ENCODE results near the gene RABGAP1. TPM values are rescaled to one million over a fixed set of nuclear protein-coding genes. Genes with fewer than 3 reads are reported as not detected.

The RABGAP1 gene
- total RNA-seq, 2 experiments from 2014 or later: 19.8 to 22.0 TPM

GRCh38 chr9:123007269-123007668 lies 66.4 kb downstream of the RABGAP1 start:
- intact Hi-C loops (cut with micrococcal nuclease): no loop called here
- no peak overlapping the region for H3K4me3 Mint-ChIP-seq
- H3K9me3 Mint-ChIP-seq: no peaks in the 10 kb centered on the region
- H3K27ac Mint-ChIP-seq: no peak overlapping the region
- no peak for ATAC-seq
- DNase-seq: no peak
- CTCF ChIA-PET: interaction anchor here (0.6 kb wide), 1 partner anchor 346 kb away, joined by 3 read pairs; no protein-coding TSS in a partner anchor
- TF ChIP-seq CTCF (IDR thresholded peaks at IDR 0.05): no peak
- no peaks in the 10 kb centered on the region for H3K4me1 Mint-ChIP-seq (ENCODE audit: low read depth)
- POLR2A ChIA-PET: interaction anchor here (0.6 kb wide), 1 partner anchor 1490 kb away, joined by 5 read pairs; no protein-coding TSS in a partner anchor
- H3K36me3 Mint-ChIP-seq (ENCODE audit: low read depth): peaks cover 14% of the 10 kb centered on the region
- no peaks in the 10 kb centered on the region for H3K27me3 Mint-ChIP-seq

- intact Hi-C loops (cut with micrococcal nuclease): no loop called here
Observed at GRCh38 chr9:123008909-123009308, 68.1 kb downstream of the RABGAP1 start.

GRCh38 chr9:123011380-123011779 lies 70.6 kb downstream of the RABGAP1 start:
- H3K27me3 Mint-ChIP-seq: no peaks in the 10 kb centered on the region
- no peak overlapping the region for H3K27ac Mint-ChIP-seq
- DNase-seq (no peak), ATAC-seq (no peak)
- H3K36me3 Mint-ChIP-seq (ENCODE audit: low read depth): peaks cover 36% of the 10 kb centered on the region
- H3K9me3 Mint-ChIP-seq: peaks cover 9% of the 10 kb centered on the region
- intact Hi-C loops (cut with micrococcal nuclease): no loop called here
- ChIA-PET CTCF (no interaction called here), POLR2A (no interaction called here)
- H3K4me1 Mint-ChIP-seq (ENCODE audit: low read depth): no peaks in the 10 kb centered on the region
- no peak overlapping the region for H3K4me3 Mint-ChIP-seq
- TF ChIP-seq CTCF (IDR thresholded peaks at IDR 0.05): no peak

More at GRCh38 chr9:123008909-123009308, 68.1 kb downstream of the RABGAP1 start:
- no peak overlapping the region for H3K4me3 Mint-ChIP-seq
- no peaks in the 10 kb centered on the region for H3K4me1 Mint-ChIP-seq (ENCODE audit: low read depth)
- TF ChIP-seq CTCF (IDR thresholded peaks at IDR 0.05): no peak
- CTCF ChIA-PET: no interaction called here
- no peaks in the 10 kb centered on the region for H3K27me3 Mint-ChIP-seq
- ATAC-seq (no peak), DNase-seq (no peak)
- H3K36me3 Mint-ChIP-seq (ENCODE audit: low read depth): peaks cover 26% of the 10 kb centered on the region
- POLR2A ChIA-PET: no interaction called here
- no peak overlapping the region for H3K27ac Mint-ChIP-seq
- peaks cover 3% of the 10 kb centered on the region for H3K9me3 Mint-ChIP-seq

- DNase-seq (no peak), ATAC-seq (no peak)
- peaks cover 9% of the 10 kb centered on the region for H3K9me3 Mint-ChIP-seq
- POLR2A ChIA-PET: no interaction called here
- no peak overlapping the region for H3K27ac Mint-ChIP-seq
- TF ChIP-seq CTCF (IDR thresholded peaks at IDR 0.05): no peak
- H3K4me1 Mint-ChIP-seq (ENCODE audit: low read depth): no peaks in the 10 kb centered on the region
- CTCF ChIA-PET: no interaction called here
- intact Hi-C loops (cut with micrococcal nuclease): no loop called here
- H3K36me3 Mint-ChIP-seq (ENCODE audit: low read depth): peaks cover 36% of the 10 kb centered on the region
- H3K27me3 Mint-ChIP-seq: no peaks in the 10 kb centered on the region
- H3K4me3 Mint-ChIP-seq: no peak overlapping the region
Observed at GRCh38 chr9:123011878-123012528, 71.2 kb downstream of the RABGAP1 start.

- Mint-ChIP-seq H3K27me3 (no peaks in the 10 kb centered on the region), H3K4me3 (no peak overlapping the region), H3K9me3 (peaks cover 9% of the 10 kb centered on the region), H3K36me3 (ENCODE audit: low read depth) (peaks cover 33% of the 10 kb centered on the region), H3K27ac (no peak overlapping the region), H3K4me1 (ENCODE audit: low read depth) (no peaks in the 10 kb centered on the region)
- POLR2A ChIA-PET: no interaction called here
- CTCF ChIA-PET: no interaction called here
- no peak for DNase-seq
- ATAC-seq: no peak
- intact Hi-C loops (cut with micrococcal nuclease): no loop called here
- TF ChIP-seq CTCF (IDR thresholded peaks at IDR 0.05): no peak
Observed at GRCh38 chr9:123016631-123017030, 75.8 kb downstream of the RABGAP1 start.
